Tibial artery (tissue), 4 donors: Measurements from ENCODE around the gene ALOXE3.
A peak's percentile ranks its signal among the peaks of the same experiment; 100 is the strongest.

Experiments used
- DNase-seq, 2 donors: peaks; one replicate each; pipeline ENCODE4 v3.0.0-alpha.2; 2019
- H3K27ac ChIP-seq, 2 donors: fragments of 200-600 bp; sonication (generic) in 1 of 2; 1 replicate in 1 of 2; 2 replicates in 1 of 2; pipeline ENCODE4 v1.5.1; 2018 to 2019; ENCODE audit warnings: mild to moderate bottlenecking in 1 of 2
- H3K27me3 ChIP-seq, 2 donors: fragments of 200-600 bp; sonication (generic) in 1 of 2; one replicate each; pipeline versions ENCODE4 v1.5.1 to v1.6.0; 2016 to 2019
- H3K36me3 ChIP-seq, 3 donors: fragments of 200-600 bp; sonication (generic) in 2 of 3; one replicate each; pipeline ENCODE4 v1.5.1; 2016 to 2019; ENCODE audit warnings: mild to moderate bottlenecking in 2 of 3
- H3K4me1 ChIP-seq, 4 donors: fragments of 200-600 bp; sonication (generic) in 2 of 4; 1 replicate in 3 of 4; 2 replicates in 1 of 4; pipeline ENCODE4 v1.5.1; 2016 to 2019
- H3K4me3 ChIP-seq, 2 donors: fragments of 200-600 bp; sonication (generic) in 1 of 2; 1 replicate in 1 of 2; 2 replicates in 1 of 2; pipeline ENCODE4 v1.5.1; 2018 to 2019; ENCODE audit warnings: mild to moderate bottlenecking in 2 of 2
- H3K9me3 ChIP-seq, 3 donors: fragments of 200-600 bp; sonication (generic) in 1 of 3; one replicate each; pipeline ENCODE4 v1.5.1; 2016 to 2019
- intact Hi-C: fragments of 100-400 bp; cut with DNase I; formaldehyde crosslinking; loops from one replicate; pipeline ENCODE4 v1.15.0; 2023; ENCODE audit warnings: low total_unique reads
- TF ChIP-seq, protein P1 (sequence below), 2 experiments: fragments of 200-600 bp in 1 of 2; fragments of 450-650 bp in 1 of 2; IDR thresholded peaks; one replicate each; pipeline ENCODE4 v1.5.1; 2017 to 2019; ENCODE audit warnings: antibody characterized with exemption in 2 of 2, mild to moderate bottlenecking in 1 of 2, moderate library complexity in 1 of 2

The ALOXE3 gene

DNA sequence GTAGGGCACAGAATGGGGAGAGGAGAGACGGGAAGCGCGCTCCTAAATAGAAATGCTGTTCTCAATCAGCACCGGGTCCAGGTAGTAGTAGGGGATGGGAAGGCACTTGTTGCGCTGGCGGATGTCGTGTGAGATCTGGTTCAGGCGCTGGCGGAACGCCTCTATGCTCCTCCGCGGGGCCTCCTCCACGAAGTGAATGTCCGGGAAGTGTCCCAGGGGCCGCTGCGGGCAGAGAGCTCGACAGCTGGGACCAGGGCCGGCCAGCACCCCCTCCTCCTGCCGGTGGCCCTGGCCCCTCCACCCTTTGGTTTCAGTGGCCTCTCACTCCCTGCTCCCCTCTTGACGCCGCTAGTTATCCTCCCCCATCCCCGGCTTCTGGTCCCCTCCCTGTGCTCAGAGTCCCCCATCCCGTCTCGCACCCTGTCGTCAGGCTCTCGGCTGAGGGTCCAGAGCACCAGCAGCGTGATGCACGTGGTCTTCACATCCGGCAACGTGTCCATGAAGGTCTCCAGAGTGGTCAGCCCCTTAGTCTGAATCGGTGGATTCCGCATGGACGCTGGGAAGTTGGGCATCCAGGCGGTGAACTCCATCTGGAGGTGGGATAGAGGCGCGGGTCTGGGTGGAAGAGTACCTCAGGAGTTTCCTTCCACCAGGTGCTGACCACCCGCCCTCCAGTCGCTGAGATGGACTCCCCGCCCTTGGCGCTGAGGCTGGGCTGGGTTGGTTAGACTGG, 45.4 kb downstream of the ALOXE3 start:
- intact Hi-C loops: no loop called here
- no peak for DNase-seq

DNA sequence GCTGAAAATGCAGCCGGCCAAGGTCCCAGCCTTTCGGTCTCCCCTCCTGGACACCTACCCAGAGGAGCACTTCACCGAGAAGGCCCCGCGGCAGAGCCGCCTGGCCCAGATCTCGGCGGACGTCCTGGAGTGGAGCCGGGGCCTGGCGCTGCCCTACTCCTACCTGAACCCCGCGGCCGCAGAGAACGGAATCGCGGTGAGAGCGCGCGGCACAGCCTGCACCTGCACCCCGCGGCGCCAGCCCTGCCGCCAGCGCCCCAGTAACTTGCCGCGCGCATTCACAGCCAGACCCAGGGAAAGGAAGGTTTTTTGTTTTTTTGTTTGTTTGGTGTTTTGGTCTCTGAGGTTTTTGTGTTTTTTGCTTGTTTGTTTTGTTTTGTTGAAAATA, 46.0 kb downstream of the ALOXE3 start:
- H3K27ac ChIP-seq: no peak overlapping the region
- intact Hi-C loops: no loop called here
- DNase-seq: no peak
- H3K9me3 ChIP-seq: no peaks in the 10 kb centered on the region
- no peak overlapping the region for H3K4me3 ChIP-seq
- peaks cover 0 to 19% (median 13%) of the 10 kb centered on the region in 4 donors for H3K4me1 ChIP-seq
- H3K36me3 ChIP-seq: no peaks in the 10 kb centered on the region
- TF ChIP-seq, protein P1, sequence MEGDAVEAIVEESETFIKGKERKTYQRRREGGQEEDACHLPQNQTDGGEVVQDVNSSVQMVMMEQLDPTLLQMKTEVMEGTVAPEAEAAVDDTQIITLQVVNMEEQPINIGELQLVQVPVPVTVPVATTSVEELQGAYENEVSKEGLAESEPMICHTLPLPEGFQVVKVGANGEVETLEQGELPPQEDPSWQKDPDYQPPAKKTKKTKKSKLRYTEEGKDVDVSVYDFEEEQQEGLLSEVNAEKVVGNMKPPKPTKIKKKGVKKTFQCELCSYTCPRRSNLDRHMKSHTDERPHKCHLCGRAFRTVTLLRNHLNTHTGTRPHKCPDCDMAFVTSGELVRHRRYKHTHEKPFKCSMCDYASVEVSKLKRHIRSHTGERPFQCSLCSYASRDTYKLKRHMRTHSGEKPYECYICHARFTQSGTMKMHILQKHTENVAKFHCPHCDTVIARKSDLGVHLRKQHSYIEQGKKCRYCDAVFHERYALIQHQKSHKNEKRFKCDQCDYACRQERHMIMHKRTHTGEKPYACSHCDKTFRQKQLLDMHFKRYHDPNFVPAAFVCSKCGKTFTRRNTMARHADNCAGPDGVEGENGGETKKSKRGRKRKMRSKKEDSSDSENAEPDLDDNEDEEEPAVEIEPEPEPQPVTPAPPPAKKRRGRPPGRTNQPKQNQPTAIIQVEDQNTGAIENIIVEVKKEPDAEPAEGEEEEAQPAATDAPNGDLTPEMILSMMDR (IDR thresholded peaks at IDR 0.05): no peak
- H3K27me3 ChIP-seq: peaks cover 0 to 76% of the 10 kb centered on the region in 2 donors

More for the DNA sequence above, 45.4 kb downstream of the ALOXE3 start:
- H3K27me3 ChIP-seq: peaks cover 0 to 76% of the 10 kb centered on the region in 2 donors
- no peak overlapping the region for H3K27ac ChIP-seq
- TF ChIP-seq, protein P1 (IDR thresholded peaks at IDR 0.05): no peak
- H3K4me3 ChIP-seq: no peak overlapping the region
- H3K9me3 ChIP-seq: no peaks in the 10 kb centered on the region
- H3K4me1 ChIP-seq: peaks cover 0 to 19% (median 13%) of the 10 kb centered on the region in 4 donors
- H3K36me3 ChIP-seq: no peaks in the 10 kb centered on the region

DNA sequence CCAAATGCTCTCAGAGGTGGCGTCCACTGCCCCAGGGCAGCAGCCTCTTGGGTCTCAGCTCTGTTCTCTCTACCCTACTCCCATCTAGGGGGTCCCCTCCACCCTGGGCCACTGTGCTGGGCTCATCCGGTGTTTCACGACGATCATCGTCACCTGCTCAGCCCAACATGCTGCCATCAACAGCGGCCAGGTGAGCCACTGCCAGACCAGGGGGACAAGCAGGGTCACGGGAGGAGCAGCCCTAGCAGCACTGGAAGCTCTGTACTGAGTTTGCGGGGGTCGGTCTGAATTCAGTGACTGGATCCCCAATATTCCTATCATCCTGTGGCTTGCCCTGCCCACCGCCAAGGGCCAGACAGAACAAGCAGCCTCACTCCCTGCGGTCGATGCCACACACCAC, 46.8 kb downstream of the ALOXE3 start:
- intact Hi-C loops: no loop called here
- no peak overlapping the region for H3K27ac ChIP-seq
- DNase-seq: no peak
- H3K4me3 ChIP-seq: no peak overlapping the region
- no peaks in the 10 kb centered on the region for H3K9me3 ChIP-seq
- peaks cover 0 to 19% (median 13%) of the 10 kb centered on the region in 4 donors for H3K4me1 ChIP-seq
- TF ChIP-seq, protein P1 (IDR thresholded peaks at IDR 0.05): no peak
- H3K27me3 ChIP-seq: peaks cover 0 to 71% of the 10 kb centered on the region in 2 donors
- no peaks in the 10 kb centered on the region for H3K36me3 ChIP-seq

DNA sequence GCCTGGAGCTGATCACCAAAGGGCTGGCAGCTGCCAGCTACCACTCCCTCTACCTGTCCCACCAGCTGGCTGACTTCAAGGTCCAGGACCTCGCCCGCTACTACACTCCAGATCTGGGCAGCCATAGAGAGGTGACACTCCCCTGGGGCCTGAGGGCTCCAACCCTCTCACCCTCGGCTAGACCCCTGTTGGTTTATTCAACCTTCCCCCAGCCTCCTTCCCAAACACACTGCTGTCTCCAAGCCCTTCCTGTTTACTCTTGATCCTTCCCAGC, 48.8 kb downstream of the ALOXE3 start:
- TF ChIP-seq, protein P1 (IDR thresholded peaks at IDR 0.05): no peak
- H3K27me3 ChIP-seq: peaks cover 0 to 63% of the 10 kb centered on the region in 2 donors
- peaks cover 0 to 19% (median 13%) of the 10 kb centered on the region in 4 donors for H3K4me1 ChIP-seq
- intact Hi-C loops: no loop called here
- H3K9me3 ChIP-seq: no peaks in the 10 kb centered on the region
- H3K36me3 ChIP-seq: no peaks in the 10 kb centered on the region
- H3K27ac ChIP-seq: no peak overlapping the region
- H3K4me3 ChIP-seq: no peak overlapping the region
- DNase-seq: no peak

DNA sequence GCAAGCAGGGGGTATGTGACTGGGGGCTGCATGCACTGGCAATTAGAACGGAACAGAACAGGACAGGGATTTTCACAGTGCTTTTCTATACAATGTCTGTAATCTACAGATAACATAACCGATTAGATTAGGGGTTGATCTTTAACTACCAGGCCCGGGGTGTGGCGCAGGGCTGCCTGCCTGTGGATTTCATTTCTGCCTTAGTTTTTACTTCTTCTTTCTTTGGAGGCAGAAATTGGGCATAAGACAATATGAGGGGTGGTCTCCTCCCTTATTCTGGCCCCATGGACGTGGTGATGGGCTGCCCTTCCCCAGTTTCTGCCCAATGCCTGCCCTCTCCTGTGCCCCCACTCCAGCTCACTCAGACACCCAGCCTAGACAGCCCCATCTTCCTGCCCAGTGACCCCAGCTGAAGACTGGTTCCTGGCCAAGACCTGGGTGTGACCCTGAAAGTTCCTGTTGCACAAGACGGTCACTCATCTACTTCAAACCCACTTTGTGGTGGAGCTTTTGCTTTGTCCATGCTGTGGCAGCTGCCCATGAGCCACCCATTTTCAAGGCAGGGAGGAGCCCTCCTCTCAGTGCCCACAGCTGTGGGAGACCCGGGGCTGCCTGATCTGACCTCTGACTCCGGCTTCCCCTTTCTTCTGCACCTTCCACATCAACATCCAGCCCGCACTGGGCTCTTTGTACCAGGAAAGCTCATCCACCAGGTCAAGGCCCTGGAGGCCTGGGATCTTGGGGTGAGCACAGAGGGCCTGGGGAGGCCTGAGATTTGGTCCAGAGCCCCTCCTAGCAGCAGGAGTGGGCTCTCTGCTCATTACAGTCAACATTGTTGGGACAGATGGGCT, 49.4 kb downstream of the ALOXE3 start:
- peak; percentile 64 to 74 for DNase-seq
- TF ChIP-seq, protein P1 (IDR thresholded peaks at IDR 0.05): no peak
- Histone ChIP-seq H3K36me3 (no peaks in the 10 kb centered on the region), H3K4me1 (peaks cover 0 to 17% (median 11%) of the 10 kb centered on the region in 4 donors), H3K9me3 (no peaks in the 10 kb centered on the region), H3K27me3 (peaks cover 0 to 63% of the 10 kb centered on the region in 2 donors), H3K27ac (no peak overlapping the region), H3K4me3 (no peak overlapping the region)
- intact Hi-C loops: no loop called here
